Embryonic facial prominence (tissue), 1 donor: ENCODE results near the gene MAMDC4.
"Not testable (repeated sequence)": the region's sequence is repeated elsewhere in the genome, so short reads cannot be mapped to it uniquely, and the experiment has no call there.

Source experiments
- DNase-seq: peaks from one replicate; pipeline ENCODE4 v3.0.0-alpha.2; 2016; ENCODE audit errors: extremely low spot score

Gene MAMDC4

GRCh38 chr9:136825295-136826187, 26.6 kb upstream of the MAMDC4 start:
- DNase-seq, result no peak

GRCh38 chr9:136826188-136826541, 26.0 kb upstream of the MAMDC4 start:
- DNase-seq, result no peak

DNA sequence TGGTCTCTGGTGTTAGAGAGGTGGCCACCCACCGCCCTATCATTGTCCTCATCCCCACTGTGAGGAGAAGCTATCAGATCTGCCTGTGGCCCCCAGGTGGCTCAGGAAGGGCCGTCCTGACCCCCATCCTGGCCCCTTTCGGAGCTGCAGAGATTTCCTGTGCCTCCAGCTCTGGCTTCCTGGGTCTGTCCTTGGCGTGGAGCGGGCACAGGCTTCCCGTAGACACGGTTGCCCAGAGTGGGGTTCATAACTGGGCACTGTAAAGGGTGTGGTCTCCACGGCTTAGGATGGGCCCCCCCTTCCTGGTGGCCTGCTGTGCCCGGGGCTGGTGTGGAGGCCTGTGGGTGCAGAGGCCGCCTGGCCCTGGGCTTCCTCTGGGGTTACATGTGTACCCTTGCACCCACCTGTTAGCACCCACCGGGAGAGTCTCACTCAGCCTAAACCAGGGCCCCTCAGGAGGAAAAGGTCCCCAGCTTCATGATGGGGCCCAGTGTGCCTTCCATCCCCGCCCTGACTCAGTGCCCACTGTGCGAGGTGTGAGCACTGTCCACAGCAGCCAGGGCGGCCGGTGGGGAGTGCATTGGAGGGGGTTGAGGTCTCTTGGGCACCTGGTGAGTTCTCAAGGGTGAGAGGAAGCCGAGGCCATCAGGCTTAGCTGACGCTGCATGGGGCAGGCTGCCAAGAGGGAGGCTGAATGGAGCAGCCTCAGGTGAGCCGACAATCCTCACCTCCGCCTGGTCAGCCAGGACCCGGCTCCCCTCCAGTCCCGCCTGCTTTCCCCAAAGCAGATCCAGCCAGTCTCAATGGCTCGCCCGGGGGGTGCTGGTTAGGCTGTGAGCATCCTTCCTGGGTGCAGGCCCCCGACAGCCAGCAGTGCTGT, 25.2 kb upstream of the MAMDC4 start:
- DNase-seq, result no peak

DNA sequence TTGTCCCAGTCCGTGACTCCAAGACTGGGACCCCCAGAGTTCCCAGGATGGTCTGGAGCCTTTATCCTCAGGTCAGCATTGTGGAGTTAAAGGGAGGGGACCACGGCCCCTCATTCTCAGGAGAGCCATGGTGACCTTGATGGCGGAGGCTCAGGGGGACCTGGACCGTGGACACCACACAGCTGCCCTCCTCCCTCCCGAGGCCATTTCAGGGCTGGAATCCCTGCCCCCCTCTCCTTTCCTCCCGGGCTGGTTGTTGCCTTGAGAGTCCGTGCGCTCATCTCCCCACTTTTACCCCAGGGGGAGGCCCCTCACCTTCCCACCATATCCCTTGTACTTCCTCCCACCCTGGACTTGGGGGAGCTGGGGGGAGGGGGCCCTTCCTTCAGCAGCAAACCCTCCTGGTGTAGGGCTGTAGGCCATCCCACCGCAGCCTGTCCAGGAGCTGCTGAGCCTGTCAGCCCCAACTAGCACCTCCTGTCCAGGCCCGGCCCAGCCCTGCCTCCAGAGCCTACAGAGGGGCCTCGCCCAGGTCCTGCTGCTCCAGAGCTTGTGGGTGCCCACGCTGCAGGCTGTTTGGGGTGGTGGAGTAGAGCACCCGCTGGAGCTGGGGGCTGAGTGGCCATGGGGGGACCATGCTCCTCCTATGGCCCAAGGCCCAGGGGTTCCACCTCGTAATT, 24.2 kb upstream of the MAMDC4 start:
- no peak for DNase-seq

DNA sequence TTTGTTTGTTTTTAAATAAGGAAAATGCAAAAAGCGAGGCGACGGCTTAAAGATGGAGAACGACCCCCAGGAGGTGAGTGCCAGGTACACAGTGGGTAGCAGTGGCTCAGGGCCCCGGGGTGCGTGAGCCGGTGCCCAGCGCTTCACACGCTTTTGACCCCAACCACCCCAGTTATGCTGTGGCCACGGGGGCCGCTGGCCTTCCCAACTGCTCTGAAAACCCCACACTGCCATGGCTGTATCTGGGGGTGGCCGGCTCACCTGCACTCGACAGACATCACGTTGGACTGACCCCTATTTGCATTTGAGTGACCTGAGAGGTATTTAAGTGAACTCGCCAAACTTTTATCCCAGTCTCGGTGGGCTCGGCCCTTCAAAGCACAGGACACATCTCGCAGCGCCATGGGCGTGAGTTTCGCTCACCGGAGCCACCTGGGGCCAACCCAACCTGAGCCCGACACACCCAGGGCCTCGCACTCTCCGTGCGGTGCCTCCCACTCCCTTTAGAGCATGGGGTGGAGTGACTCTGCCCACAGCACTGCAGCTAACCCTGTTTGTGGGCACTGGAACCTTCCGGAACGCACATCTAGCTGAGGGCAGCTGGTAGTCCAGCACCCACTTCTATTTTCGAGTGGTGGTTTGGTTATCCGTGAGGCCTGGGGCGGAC, 23.5 kb upstream of the MAMDC4 start:
- no peak for DNase-seq

DNA sequence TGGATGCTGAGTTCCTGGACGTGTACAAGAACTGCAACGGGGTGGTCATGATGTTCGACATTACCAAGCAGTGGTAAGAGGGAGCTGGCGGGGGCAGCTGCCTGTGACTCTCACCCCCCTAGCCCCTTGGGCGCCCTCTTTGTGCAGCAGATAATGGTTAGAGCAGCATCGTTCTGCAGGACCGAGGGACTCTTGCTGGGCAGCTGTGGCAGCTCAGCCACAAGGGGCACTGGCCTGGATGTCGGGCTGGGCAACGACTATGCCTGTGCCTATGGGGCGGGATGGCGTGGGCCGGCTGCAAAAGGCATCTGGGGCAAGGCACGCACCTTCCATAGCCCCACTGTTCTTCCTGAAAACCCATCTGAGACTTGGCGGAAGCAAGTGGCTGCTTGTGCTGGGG, 22.7 kb upstream of the MAMDC4 start:
- no peak for DNase-seq

DNA sequence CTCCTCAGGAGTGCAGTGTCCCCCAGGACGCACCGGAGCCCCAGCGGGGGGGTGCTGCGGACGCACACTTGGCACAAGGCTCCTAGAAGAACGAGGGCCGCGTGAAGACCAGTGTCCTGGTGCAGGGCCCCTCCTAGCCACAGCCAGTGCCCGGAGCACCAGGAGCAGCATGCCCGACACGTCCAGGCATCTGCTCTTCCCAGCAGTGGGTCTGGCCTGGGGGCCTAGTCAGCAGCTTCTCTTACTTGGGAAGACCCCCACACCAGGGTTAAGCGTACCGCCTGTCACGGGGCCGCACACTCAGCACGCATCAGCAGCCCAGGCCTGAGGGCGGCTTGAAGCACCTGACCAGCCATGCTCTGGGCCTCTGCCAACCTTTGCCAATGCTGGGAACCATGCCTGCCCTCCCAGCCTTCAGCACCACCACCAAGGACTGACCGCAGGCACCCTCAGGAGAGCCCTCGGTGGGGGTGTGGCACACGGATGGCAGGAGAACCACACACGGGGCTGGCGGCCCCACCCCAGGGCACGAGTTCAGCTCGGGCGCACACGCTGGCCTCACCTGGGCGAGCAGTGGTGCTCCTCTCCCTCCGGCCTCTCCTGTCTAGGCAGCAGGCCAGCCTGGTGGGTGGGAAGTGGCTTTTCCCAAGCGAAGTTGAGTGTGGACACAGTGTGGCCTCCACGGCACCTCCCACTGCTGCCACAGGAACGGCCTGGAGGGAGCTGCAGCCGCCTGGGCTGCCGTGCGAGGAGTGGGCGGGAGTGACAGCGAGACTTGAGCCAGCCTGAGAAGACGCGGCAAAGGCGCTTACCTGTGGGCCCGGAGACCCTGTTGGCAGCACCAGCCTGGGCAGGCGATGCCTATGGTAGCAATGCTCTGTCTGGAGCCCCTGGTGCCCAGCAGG, 21.9 kb upstream of the MAMDC4 start:
- no peak for DNase-seq

- no peak for DNase-seq
Measured at GRCh38 chr9:136831002-136831719, 21.0 kb upstream of the MAMDC4 start.

GRCh38 chr9:136831720-136832104, 20.4 kb upstream of the MAMDC4 start:
- no peak for DNase-seq

GRCh38 chr9:136832581-136832980, 19.6 kb upstream of the MAMDC4 start:
- no peak for DNase-seq

GRCh38 chr9:136833381-136834048, 18.6 kb upstream of the MAMDC4 start:
- DNase-seq, result not testable (repeated sequence)

GRCh38 chr9:136835162-136835931, 16.8 kb upstream of the MAMDC4 start:
- no peak for DNase-seq

DNA sequence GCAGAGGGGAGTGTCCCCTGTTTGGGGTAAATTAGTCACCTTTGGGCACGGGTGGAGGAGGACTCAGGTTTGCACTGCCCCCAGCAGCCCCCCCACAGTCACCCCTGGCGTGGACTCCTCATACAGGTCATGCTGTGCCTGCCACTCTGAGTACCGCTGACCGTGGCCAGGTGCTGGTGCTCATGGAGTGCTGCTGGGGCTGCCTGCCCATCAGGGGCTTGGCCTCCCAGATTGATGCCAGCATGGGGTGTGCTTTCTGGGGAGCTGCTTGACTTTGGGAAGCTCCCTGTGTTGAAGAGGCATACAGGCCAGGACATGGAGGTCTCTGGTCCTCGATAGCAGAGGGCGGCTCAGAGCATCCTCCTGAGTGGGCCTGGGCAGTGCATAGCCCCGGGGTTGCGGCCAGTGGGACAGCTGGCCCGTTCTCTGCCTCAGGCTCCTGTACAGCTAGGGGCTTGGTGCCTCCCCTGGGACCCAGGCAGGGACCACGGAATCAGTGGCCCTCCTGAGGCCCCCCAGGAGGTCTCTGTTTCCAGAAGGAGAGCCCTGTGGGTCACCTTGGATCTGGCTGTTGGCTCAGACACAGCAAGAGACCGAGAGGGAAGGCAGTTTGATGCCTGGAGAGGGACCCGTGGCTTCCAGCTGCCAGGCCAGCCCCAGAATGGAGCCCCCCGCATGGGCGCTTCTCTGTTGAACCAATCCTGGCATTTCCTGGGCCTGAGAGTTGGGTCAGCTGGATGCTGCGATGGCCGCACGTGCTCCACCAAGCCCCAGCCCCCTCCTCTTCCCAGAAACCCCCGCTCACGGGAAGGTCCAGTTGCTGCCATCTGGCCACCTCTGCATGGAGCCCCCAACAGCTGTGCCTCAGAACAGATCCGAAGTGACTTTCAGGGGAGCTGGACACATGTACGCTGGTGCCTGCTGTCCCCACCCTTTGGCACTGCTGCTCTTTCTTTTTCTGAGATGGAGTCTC, 15.9 kb upstream of the MAMDC4 start:
- no peak for DNase-seq

DNA sequence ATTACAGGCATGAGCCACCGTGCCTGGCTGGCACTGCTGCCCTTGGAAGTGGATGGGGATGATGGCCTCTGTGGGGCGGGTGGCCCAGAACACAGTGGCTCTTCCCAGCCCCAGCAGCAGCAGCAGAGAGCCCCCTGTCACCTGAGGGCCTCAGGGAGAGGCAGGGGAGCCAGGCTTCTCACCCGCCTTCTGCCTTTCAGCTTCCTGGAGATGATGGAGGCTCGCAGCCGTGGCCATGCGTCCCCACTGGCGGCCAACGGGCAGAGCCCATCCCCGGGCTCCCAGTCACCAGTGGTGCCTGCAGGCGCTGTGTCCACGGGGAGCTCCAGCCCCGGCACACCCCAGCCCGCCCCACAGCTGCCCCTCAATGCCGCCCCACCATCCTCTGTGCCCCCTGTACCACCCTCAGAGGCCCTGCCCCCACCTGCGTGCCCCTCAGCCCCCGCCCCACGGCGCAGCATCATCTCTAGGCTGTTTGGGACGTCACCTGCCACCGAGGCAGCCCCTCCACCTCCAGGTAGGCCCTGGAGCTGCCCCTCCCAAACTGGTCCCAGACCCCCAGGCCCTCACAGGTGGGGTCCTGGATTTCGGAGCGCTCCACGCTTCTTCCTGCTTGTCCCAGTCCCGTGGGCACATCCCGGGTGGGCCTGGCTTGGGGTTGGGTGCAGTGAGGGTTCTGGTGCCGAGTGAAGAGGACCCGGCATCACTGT, 14.8 kb upstream of the MAMDC4 start:
- DNase-seq, result no peak

GRCh38 chr9:136837856-136838277, 14.3 kb upstream of the MAMDC4 start:
- not testable (repeated sequence) for DNase-seq

DNA sequence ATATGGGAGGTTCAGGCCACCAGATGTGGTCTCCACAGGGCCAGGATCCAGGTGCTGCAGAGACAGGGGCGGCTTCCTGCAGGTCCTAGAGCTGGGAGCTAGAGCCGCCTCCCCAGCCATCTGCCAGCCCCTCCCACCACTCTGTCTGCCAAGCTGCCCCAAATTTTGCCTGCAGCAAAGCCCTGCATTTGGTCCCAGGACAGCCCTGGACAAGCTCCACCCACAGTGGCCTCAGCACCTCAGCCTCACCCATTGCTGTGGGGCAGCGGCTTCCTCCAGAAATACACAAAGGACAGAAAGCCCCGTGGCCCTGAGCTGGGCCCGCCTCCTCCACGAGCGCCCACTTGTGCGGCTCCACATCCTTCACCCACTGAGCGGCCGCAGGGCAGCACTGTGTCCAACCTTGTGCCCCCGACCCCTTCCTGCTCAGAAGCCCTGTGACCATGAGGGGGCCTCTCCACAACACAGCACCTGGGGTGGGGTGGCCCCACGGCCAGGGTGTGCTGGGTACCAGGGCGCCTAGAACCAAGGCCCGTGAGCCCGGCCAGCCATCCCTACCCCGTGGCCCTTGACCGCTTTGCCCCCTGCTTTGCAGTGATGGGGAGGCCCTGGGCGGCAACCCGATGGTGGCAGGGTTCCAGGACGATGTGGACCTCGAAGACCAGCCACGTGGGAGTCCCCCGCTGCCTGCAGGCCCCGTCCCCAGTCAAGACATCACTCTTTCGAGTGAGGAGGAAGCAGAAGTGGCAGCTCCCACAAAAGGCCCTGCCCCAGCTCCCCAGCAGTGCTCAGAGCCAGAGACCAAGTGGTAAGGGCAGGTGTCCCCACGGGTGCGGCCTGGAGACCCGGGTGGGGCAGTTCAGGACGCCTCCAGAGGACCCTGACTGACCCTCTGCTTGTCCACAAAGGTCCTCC, 13.6 kb upstream of the MAMDC4 start:
- no peak for DNase-seq
